ENCODE data around the gene AMY1B. TPM values are rescaled to one million over a fixed set of nuclear protein-coding genes. Genes with fewer than 3 reads are reported as not detected.
"Not testable (repeated sequence)": the region's sequence is repeated elsewhere in the genome, so short reads cannot be mapped to it uniquely, and the experiment has no call there.

AMY1B gene
- total RNA-seq, 1 experiment from 2014 or later: not detected

DNA sequence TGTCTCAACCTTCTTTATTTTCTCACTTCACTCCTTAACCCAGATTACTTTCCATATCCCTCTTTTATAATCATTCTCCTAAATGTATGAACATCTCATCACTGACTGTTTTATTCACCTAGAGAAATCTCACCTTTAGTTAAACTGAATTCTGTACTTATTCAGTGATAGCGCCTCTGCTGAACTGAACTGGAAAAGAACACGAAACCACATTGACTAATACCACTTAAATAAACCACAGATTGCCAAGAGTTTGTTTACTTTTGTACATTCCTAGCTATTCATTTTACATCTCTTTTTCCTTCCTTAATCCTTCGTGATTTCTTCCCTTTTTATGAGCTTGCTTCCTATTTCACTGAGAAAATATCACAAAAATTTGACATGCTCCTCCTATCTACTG, 11.7 kb upstream of the AMY1B start:
- BruUV-seq (replicated peaks): not testable (repeated sequence)

DNA sequence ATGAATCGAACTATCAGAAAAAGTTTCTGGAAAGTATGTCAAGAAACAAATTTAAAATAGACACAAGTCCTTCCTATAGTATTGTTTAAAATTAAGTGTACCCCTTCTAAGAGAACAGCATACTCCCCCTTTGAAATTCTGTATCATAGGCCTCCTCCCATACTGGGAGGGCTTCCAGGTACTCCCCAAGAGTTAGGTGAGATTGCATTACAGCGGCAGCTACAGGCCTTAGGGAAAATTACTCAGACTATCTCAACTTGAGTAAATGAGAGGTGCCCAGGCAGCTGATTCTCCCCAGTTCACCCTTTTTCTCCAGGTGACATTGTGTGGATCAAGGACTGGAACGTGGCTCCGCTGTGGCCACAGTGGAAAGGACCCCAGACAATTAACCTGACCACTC, 5.2 kb upstream of the AMY1B start:
- POLR2A ChIA-PET (ENCODE audit: low non-redundant PET); H3K9me3 ChIP-seq (ENCODE audit: low read depth, low read length, poor library complexity, severe bottlenecking); DNase-seq (ENCODE audit: low spot score); BruUV-seq (replicated peaks); H3K27me3 ChIP-seq (replicated peaks; ENCODE audit: insufficient read depth, low read depth, low read length, poor library complexity); intact Hi-C loops (cut with micrococcal nuclease; ENCODE audit: unreplicated experiment); H3K27ac ChIP-seq (ENCODE audit: low read depth, low read length, poor library complexity, severe bottlenecking); H3K36me3 ChIP-seq (ENCODE audit: insufficient read depth, low read length, poor library complexity, severe bottlenecking); H3K4me3 ChIP-seq (ENCODE audit: low read depth, low read length, poor library complexity, severe bottlenecking); H3K4me1 ChIP-seq (ENCODE audit: insufficient read depth, low read length, poor library complexity, severe bottlenecking); CTCF ChIA-PET: not testable (repeated sequence)

More for the DNA sequence above, 11.7 kb upstream of the AMY1B start:
- POLR2A ChIA-PET (ENCODE audit: low non-redundant PET); H3K27ac ChIP-seq (ENCODE audit: low read depth, low read length, poor library complexity, severe bottlenecking); H3K27me3 ChIP-seq (replicated peaks; ENCODE audit: insufficient read depth, low read depth, low read length, poor library complexity); H3K4me1 ChIP-seq (ENCODE audit: insufficient read depth, low read length, poor library complexity, severe bottlenecking); H3K9me3 ChIP-seq (ENCODE audit: low read depth, low read length, poor library complexity, severe bottlenecking); CTCF ChIA-PET; H3K36me3 ChIP-seq (ENCODE audit: insufficient read depth, low read length, poor library complexity, severe bottlenecking); DNase-seq (ENCODE audit: low spot score); intact Hi-C loops (cut with micrococcal nuclease; ENCODE audit: unreplicated experiment); H3K4me3 ChIP-seq (ENCODE audit: low read depth, low read length, poor library complexity, severe bottlenecking): not testable (repeated sequence)

DNA sequence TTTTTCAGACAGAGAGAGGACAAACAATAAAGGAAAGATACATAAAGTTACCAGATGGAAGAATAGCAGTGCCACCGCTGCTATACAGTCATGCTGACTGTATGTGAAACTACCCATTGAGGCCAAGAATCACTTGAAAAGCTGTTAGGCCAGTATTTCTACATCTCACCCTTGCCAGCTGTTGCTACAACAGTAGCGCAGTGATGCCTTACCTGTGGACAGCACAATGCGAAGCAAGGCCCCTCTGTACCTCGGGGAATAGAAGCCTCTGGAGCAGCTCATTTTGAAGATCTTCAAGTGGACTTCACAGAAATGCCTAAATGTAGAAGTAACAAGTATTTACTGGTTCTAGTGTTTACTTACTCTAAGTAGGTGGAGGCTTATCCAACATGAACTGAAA, 4.7 kb upstream of the AMY1B start:
- H3K36me3 ChIP-seq (ENCODE audit: insufficient read depth, low read length, poor library complexity, severe bottlenecking); H3K27ac ChIP-seq (ENCODE audit: low read depth, low read length, poor library complexity, severe bottlenecking); H3K9me3 ChIP-seq (ENCODE audit: low read depth, low read length, poor library complexity, severe bottlenecking); H3K4me1 ChIP-seq (ENCODE audit: insufficient read depth, low read length, poor library complexity, severe bottlenecking); intact Hi-C loops (cut with micrococcal nuclease; ENCODE audit: unreplicated experiment); H3K4me3 ChIP-seq (ENCODE audit: low read depth, low read length, poor library complexity, severe bottlenecking); H3K27me3 ChIP-seq (replicated peaks; ENCODE audit: insufficient read depth, low read depth, low read length, poor library complexity); CTCF ChIA-PET; BruUV-seq (replicated peaks); POLR2A ChIA-PET (ENCODE audit: low non-redundant PET); DNase-seq (ENCODE audit: low spot score): not testable (repeated sequence)

DNA sequence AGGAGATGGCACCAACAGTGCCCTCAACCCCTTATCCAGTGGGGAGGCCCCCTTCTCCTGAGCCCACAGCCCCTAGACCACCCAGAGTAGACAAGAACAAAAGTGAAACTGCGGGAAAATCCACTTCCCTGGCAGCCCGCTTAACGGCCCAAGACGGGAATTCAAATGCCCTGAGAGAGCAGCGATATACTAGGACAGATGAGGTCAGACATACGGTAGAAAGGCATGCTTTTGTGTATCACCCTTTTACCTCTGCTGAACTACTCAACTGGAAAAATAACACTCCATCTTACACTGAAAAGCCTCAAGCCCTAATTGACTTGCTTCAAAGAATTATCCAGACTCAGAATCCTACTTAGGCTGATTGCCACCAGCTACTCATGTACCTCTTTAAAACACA, 1.4 kb upstream of the AMY1B start:
- H3K27ac ChIP-seq (ENCODE audit: low read depth, low read length, poor library complexity, severe bottlenecking); H3K9me3 ChIP-seq (ENCODE audit: low read depth, low read length, poor library complexity, severe bottlenecking); intact Hi-C loops (cut with micrococcal nuclease; ENCODE audit: unreplicated experiment); H3K4me3 ChIP-seq (ENCODE audit: low read depth, low read length, poor library complexity, severe bottlenecking); H3K36me3 ChIP-seq (ENCODE audit: insufficient read depth, low read length, poor library complexity, severe bottlenecking); POLR2A ChIA-PET (ENCODE audit: low non-redundant PET); DNase-seq (ENCODE audit: low spot score); H3K27me3 ChIP-seq (replicated peaks; ENCODE audit: insufficient read depth, low read depth, low read length, poor library complexity); CTCF ChIA-PET; BruUV-seq (replicated peaks); H3K4me1 ChIP-seq (ENCODE audit: insufficient read depth, low read length, poor library complexity, severe bottlenecking): not testable (repeated sequence)

DNA sequence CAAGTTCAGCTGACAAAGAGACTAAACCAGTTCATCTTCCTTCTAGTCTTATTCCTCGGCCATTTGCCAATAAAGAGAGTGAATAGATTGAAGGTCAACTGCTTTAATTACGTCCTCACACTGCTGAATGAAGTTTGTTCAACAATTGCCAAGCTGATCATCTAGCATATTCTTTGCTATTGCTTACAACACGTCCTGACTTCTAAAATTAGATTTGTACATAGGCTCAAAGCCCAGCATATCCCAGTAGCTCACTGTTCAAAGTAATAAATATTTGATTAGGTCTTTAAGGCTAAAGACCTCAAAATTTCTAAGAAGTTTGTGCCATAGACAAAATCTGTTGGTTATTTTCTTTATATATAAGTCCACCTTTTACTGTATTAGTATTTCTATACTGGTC, 19.7 kb downstream of the AMY1B start:
- H3K27me3 ChIP-seq (replicated peaks; ENCODE audit: insufficient read depth, low read depth, low read length, poor library complexity); DNase-seq (ENCODE audit: low spot score); H3K9me3 ChIP-seq (ENCODE audit: low read depth, low read length, poor library complexity, severe bottlenecking); H3K4me1 ChIP-seq (ENCODE audit: insufficient read depth, low read length, poor library complexity, severe bottlenecking); H3K27ac ChIP-seq (ENCODE audit: low read depth, low read length, poor library complexity, severe bottlenecking); intact Hi-C loops (cut with micrococcal nuclease; ENCODE audit: unreplicated experiment); POLR2A ChIA-PET (ENCODE audit: low non-redundant PET); CTCF ChIA-PET; H3K36me3 ChIP-seq (ENCODE audit: insufficient read depth, low read length, poor library complexity, severe bottlenecking); BruUV-seq (replicated peaks); H3K4me3 ChIP-seq (ENCODE audit: low read depth, low read length, poor library complexity, severe bottlenecking): not testable (repeated sequence)

DNA sequence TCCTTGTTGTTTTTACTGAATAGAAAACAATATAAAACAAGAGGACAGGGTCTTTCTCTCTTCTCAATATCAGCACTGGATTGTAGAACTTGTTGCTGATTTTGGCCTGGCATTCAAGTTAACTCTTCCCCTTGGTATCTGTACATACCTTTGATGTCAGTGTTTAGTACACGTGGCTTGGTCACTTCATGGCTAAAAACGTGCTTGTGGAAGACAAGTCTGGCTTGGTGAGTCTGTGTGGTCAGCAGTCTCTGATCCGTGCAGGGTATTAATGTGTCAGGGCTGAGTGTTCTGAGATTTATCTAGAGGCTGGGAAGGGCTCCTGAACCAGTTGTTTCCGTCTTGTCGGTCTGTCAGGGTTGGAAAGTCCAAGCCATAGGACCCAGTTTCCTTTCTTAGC, 40.5 kb downstream of the AMY1B start, which contains the start of gene AMY1A:
TSS of gene AMY1A (plus strand) at position 301 of the 400 bp plus-strand sequence. CDS start 571 bp downstream, outside the sequence.
- H3K27me3 ChIP-seq (replicated peaks; ENCODE audit: insufficient read depth, low read depth, low read length, poor library complexity); intact Hi-C loops (cut with micrococcal nuclease; ENCODE audit: unreplicated experiment); H3K36me3 ChIP-seq (ENCODE audit: insufficient read depth, low read length, poor library complexity, severe bottlenecking); POLR2A ChIA-PET (ENCODE audit: low non-redundant PET); DNase-seq (ENCODE audit: low spot score); H3K4me1 ChIP-seq (ENCODE audit: insufficient read depth, low read length, poor library complexity, severe bottlenecking); BruUV-seq (replicated peaks); H3K9me3 ChIP-seq (ENCODE audit: low read depth, low read length, poor library complexity, severe bottlenecking); CTCF ChIA-PET; H3K27ac ChIP-seq (ENCODE audit: low read depth, low read length, poor library complexity, severe bottlenecking); H3K4me3 ChIP-seq (ENCODE audit: low read depth, low read length, poor library complexity, severe bottlenecking): not testable (repeated sequence)

DNA sequence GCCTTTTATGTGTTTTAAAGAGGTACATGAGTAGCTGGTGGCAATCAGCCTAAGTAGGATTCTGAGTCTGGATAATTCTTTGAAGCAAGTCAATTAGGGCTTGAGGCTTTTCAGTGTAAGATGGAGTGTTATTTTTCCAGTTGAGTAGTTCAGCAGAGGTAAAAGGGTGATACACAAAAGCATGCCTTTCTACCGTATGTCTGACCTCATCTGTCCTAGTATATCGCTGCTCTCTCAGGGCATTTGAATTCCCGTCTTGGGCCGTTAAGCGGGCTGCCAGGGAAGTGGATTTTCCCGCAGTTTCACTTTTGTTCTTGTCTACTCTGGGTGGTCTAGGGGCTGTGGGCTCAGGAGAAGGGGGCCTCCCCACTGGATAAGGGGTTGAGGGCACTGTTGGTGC, 41.9 kb downstream of the AMY1B start:
- H3K36me3 ChIP-seq (ENCODE audit: insufficient read depth, low read length, poor library complexity, severe bottlenecking); BruUV-seq (replicated peaks); POLR2A ChIA-PET (ENCODE audit: low non-redundant PET): not testable (repeated sequence)

DNA sequence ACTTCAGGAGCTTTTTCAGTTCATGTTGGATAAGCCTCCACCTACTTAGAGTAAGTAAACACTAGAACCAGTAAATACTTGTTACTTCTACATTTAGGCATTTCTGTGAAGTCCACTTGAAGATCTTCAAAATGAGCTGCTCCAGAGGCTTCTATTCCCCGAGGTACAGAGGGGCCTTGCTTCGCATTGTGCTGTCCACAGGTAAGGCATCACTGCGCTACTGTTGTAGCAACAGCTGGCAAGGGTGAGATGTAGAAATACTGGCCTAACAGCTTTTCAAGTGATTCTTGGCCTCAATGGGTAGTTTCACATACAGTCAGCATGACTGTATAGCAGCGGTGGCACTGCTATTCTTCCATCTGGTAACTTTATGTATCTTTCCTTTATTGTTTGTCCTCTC, 45.1 kb downstream of the AMY1B start:
- POLR2A ChIA-PET (ENCODE audit: low non-redundant PET); CTCF ChIA-PET; intact Hi-C loops (cut with micrococcal nuclease; ENCODE audit: unreplicated experiment); H3K27me3 ChIP-seq (replicated peaks; ENCODE audit: insufficient read depth, low read depth, low read length, poor library complexity); H3K36me3 ChIP-seq (ENCODE audit: insufficient read depth, low read length, poor library complexity, severe bottlenecking); BruUV-seq (replicated peaks); DNase-seq (ENCODE audit: low spot score); H3K4me1 ChIP-seq (ENCODE audit: insufficient read depth, low read length, poor library complexity, severe bottlenecking); H3K9me3 ChIP-seq (ENCODE audit: low read depth, low read length, poor library complexity, severe bottlenecking); H3K4me3 ChIP-seq (ENCODE audit: low read depth, low read length, poor library complexity, severe bottlenecking); H3K27ac ChIP-seq (ENCODE audit: low read depth, low read length, poor library complexity, severe bottlenecking): not testable (repeated sequence)

More for the DNA sequence above, 41.9 kb downstream of the AMY1B start:
- H3K4me3 ChIP-seq (ENCODE audit: low read depth, low read length, poor library complexity, severe bottlenecking); H3K9me3 ChIP-seq (ENCODE audit: low read depth, low read length, poor library complexity, severe bottlenecking); intact Hi-C loops (cut with micrococcal nuclease; ENCODE audit: unreplicated experiment); DNase-seq (ENCODE audit: low spot score); H3K27ac ChIP-seq (ENCODE audit: low read depth, low read length, poor library complexity, severe bottlenecking); H3K27me3 ChIP-seq (replicated peaks; ENCODE audit: insufficient read depth, low read depth, low read length, poor library complexity); H3K4me1 ChIP-seq (ENCODE audit: insufficient read depth, low read length, poor library complexity, severe bottlenecking); CTCF ChIA-PET: not testable (repeated sequence)
